ENCODE data around the gene MTFMT. TPM values are rescaled to one million over a fixed set of nuclear protein-coding genes. Genes with fewer than 3 reads are reported as not detected.
"Not testable (repeated sequence)": the region's sequence is repeated elsewhere in the genome, so short reads cannot be mapped to it uniquely, and the experiment has no call there.

The MTFMT gene
- total and polyA plus RNA-seq, 4 donors = 6.8 to 14.7 (median 8.4) TPM

GRCh38 chr15:65021488-65021887, 8.0 kb downstream of the MTFMT start:
- Histone ChIP-seq H3K9me3 (ENCODE audit: control insufficient read depth in 4 of 4, low read length in 3 of 4) (no peaks in the 10 kb centered on the region), H3K27me3 (ENCODE audit: control insufficient read depth in 4 of 4, insufficient read depth in 4 of 4, low read length in 3 of 4) (no peaks in the 10 kb centered on the region), H3K36me3 (ENCODE audit: control insufficient read depth in 4 of 4, insufficient read depth in 3 of 4, low read depth in 1 of 4, low read length in 3 of 4) (peaks cover 1 to 54% (median 23%) of the 10 kb centered on the region in 4 donors), H3K4me1 (ENCODE audit: control insufficient read depth in 4 of 4, insufficient read depth in 4 of 4, low read length in 3 of 4) (no peaks in the 10 kb centered on the region), H3K9ac (ENCODE audit: low read depth in 1 of 2, low read length in 2 of 2) (no peak overlapping the region), H3K4me3 (ENCODE audit: low read depth in 1 of 3, low read length in 3 of 3) (no peak overlapping the region), H3K27ac (ENCODE audit: low read depth in 1 of 2, low read length in 2 of 2) (no peak overlapping the region)
- TF ChIP-seq YY1 (IDR thresholded peaks at IDR 0.05) (no peak), HNF4A (conservative IDR thresholded peaks at IDR 0.05) (no peak), ZBTB33 (IDR thresholded peaks at IDR 0.05) (no peak), RAD21 (IDR thresholded peaks at IDR 0.05) (no peak), HNF4G (IDR thresholded peaks at IDR 0.05) (no peak), EGR1 (IDR thresholded peaks at IDR 0.05; ENCODE audit: low read depth in 2 of 2) (no peak), SP1 (IDR thresholded peaks at IDR 0.05) (no peak)
- DNase-seq (ENCODE audit: low spot score) = no peak

GRCh38 chr15:65020419-65020818, 9.0 kb downstream of the MTFMT start:
- Histone ChIP-seq H3K36me3 (ENCODE audit: control insufficient read depth in 4 of 4, insufficient read depth in 3 of 4, low read depth in 1 of 4, low read length in 3 of 4) (peaks cover 3 to 56% (median 26%) of the 10 kb centered on the region in 4 donors), H3K9ac (ENCODE audit: low read depth in 1 of 2, low read length in 2 of 2) (no peak overlapping the region), H3K9me3 (ENCODE audit: control insufficient read depth in 4 of 4, low read length in 3 of 4) (no peaks in the 10 kb centered on the region), H3K4me3 (ENCODE audit: low read depth in 1 of 3, low read length in 3 of 3) (no peak overlapping the region), H3K4me1 (ENCODE audit: control insufficient read depth in 4 of 4, insufficient read depth in 4 of 4, low read length in 3 of 4) (no peaks in the 10 kb centered on the region), H3K27me3 (ENCODE audit: control insufficient read depth in 4 of 4, insufficient read depth in 4 of 4, low read length in 3 of 4) (no peaks in the 10 kb centered on the region), H3K27ac (ENCODE audit: low read depth in 1 of 2, low read length in 2 of 2) (no peak overlapping the region)
- TF ChIP-seq MAX (IDR thresholded peaks at IDR 0.05) = no peak
- TF ChIP-seq RAD21 (IDR thresholded peaks at IDR 0.05) = no peak
- no peak for TF ChIP-seq REST (IDR thresholded peaks at IDR 0.05)
- TF ChIP-seq SP1 (IDR thresholded peaks at IDR 0.05) = no peak
- TF ChIP-seq ZBTB33 (IDR thresholded peaks at IDR 0.05) = no peak
- no peak for TF ChIP-seq YY1 (IDR thresholded peaks at IDR 0.05)
- no peak for TF ChIP-seq RXRA (IDR thresholded peaks at IDR 0.05)
- TF ChIP-seq JUND (IDR thresholded peaks at IDR 0.05) = no peak
- TF ChIP-seq GABPA (IDR thresholded peaks at IDR 0.05 in 1 of 2, conservative IDR thresholded peaks at IDR 0.05 in 1 of 2) = no peak
- TF ChIP-seq TAF1 (conservative IDR thresholded peaks at IDR 0.05) = no peak
- TF ChIP-seq CTCF (IDR thresholded peaks at IDR 0.05; ENCODE audit: low read depth, low read length, missing input control) = no peak
- TF ChIP-seq HNF4G (IDR thresholded peaks at IDR 0.05) = no peak
- no peak for TF ChIP-seq EGR1 (IDR thresholded peaks at IDR 0.05; ENCODE audit: low read depth in 2 of 2)
- DNase-seq (ENCODE audit: low spot score) = no peak
- WGBS = 90% methylated on average over 1 of the region's 1 CpG

GRCh38 chr15:65011198-65011597, 18.2 kb downstream of the MTFMT start:
- H3K27ac ChIP-seq (ENCODE audit: low read depth in 1 of 2, low read length in 2 of 2) = not testable (repeated sequence)
- 73% methylated on average over 4 of the region's 4 CpGs for WGBS

More at GRCh38 chr15:65011198-65011597, 18.2 kb downstream of the MTFMT start:
- H3K9ac ChIP-seq (ENCODE audit: low read depth in 1 of 2, low read length in 2 of 2); H3K4me1 ChIP-seq (ENCODE audit: control insufficient read depth in 4 of 4, insufficient read depth in 4 of 4, low read length in 3 of 4); H3K9me3 ChIP-seq (ENCODE audit: control insufficient read depth in 4 of 4, low read length in 3 of 4); H3K4me3 ChIP-seq (ENCODE audit: low read depth in 1 of 3, low read length in 3 of 3); H3K27me3 ChIP-seq (ENCODE audit: control insufficient read depth in 4 of 4, insufficient read depth in 4 of 4, low read length in 3 of 4); DNase-seq (ENCODE audit: low spot score): not testable (repeated sequence)
- peaks cover 4 to 44% (median 24%) of the 10 kb centered on the region in 4 donors for H3K36me3 ChIP-seq (ENCODE audit: control insufficient read depth in 4 of 4, insufficient read depth in 3 of 4, low read depth in 1 of 4, low read length in 3 of 4)
